ENCODE measurements around the gene DDX59.

DDX59 gene

DNA sequence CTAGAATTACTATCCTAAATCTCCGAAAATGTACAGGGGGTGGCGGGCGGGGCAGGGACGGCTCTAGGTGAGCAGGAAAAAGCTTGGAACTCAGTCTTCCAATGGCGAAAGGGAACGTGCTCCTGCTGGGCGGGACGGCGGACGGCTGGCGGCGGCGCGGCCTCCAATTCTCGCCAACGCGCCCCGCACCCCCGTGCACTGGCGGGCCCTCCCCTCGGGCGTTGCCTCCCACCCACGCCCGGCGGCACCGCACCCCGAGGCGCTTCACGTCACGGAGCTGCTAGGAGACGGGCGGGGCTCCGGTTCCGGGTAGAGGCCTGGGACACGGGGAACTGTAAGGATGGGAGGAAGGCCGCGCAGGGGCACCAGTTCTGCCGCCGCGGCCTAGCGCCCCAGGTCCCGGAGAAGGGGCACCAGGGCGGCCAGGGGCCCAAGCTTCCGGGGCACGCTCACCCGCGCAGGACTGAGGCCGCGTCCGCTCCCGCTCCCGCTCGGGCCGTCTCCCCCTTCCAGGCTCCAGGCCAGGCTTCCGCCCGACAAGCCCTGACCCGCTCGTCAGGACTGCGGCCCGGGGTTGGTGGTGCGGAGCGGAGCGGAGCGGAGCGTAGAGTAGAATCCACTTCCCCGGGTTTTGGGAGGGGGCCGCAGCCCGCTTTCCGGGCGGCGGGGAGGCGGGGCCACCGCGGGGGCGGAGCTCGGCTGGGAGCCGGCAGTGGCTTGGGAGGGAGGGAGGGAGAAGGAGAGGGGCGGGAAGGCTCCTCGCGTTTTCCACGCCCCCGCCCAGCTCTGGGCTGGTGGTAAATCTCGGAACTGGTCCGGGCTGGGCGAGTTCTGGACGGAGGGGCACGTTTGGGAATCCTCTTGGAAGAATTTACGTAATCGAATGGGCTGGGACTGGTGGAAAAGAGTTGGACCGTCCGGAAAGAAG lies at the start of gene DDX59:
DDX59 (minus strand) TSS at position 594 of the 928 bp plus-strand sequence. CDS start 3,167 bp downstream, outside the sequence.
- peak; percentile 98 for DNase-seq

DNA sequence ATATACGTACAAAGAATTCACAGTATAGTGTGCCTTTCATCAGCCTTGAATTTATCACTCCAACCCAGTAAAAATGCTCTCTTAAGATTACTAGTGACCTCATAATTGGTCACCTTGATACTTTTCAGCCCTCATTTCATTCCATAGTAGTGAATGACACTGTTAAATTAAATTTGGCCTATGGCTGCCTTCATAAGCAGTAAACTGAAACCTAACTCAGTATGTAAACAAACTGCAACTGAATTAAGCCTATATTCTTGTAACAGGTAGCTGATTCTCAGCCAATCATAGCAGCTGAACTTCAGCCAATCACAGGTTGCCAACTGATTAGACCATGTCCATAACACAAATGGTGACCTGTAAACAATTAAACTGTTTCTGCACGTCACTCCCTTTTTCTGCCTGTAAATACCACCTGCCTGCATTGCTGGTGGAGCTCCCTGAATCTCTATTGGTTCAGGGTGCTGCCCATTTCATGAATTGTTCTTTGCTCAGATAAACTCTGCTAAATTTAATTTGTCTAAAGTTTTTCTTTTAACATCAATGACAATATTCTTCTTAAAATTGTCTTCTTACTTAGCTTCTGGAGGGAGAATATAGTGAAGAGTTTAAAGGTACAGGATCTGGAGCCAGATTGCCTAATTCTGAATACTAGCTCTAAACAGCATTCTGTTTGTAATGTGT lies 44.9 kb upstream of the DDX59 start:
- DNase-seq: no peak

DNA sequence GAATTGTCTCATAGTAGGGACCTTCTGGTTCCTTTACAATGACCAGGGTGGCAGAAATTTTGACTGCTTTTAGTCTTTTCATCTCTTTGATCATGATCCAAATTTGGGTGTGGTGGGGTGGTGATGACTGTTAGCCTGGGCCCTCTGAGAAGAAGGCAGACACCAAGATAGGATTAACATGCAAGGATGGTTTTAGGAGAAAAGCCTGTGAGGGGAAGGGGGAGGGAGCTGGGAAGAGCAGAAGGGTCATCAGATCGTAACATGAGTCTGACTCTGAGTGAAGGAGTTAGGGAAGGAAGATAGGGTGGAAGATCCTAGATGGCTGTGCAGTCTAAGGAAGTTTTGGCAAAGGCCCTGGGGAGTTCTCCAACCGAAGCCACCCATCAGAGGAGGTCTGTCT lies 40.5 kb upstream of the DDX59 start:
- no peak for DNase-seq

DNA sequence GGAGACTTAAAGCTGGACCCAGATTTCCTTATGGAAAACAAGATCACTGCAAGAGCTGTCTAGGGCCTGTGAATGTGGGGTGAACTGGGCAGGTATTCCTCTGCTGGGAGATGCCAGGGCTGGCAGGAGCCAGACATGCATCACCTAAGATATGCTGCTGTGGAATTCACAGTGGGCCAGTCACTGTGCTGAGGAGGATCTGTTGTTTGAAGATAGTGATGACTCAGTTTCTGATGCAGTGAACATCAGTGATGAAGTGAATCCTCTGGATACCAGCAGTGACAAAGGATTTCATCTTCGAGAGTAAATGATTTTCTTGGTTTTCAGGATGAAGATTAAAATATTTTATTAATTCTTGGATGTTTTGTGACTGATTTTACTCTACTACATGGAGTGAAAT lies 39.1 kb upstream of the DDX59 start:
- DNase-seq: no peak

DNA sequence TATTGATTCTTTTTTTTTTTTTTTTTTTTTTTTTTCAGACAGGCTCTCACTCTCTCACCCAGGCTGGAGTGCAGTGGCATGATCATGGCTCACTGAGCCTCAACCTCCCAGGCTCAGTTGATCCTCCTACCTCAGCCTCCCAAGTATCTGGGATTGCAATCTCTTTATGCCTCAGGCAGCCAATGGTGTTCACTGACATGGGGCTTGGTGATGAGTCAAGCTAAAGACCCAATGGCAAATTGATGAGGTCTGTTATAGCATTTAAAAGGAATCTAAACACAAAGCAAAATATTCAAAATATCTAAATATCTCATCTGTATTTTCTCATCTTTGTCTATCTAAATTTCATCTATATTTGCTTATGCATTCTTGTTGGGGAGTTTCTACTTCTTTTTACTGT lies 38.5 kb upstream of the DDX59 start:
- DNase-seq: no peak

DNA sequence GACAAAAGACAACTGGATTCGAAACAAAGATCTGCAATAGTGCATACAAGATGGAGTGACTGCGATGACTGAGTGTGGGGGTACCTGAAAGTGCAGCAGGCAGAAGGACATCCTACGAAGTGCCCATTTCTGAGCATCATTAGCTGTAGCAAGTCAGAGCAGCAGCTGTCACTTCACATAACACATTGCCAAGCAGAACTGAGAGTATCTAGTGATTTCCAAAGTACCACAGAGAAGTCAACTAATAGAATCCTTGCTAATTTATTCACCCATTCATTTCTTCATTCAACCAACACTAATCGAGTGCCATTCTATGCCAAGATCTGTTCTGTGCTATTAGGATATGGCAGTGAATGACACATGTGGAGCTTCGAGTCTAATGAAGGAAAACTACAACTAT lies 37.4 kb upstream of the DDX59 start:
- DNase-seq: no peak

DNA sequence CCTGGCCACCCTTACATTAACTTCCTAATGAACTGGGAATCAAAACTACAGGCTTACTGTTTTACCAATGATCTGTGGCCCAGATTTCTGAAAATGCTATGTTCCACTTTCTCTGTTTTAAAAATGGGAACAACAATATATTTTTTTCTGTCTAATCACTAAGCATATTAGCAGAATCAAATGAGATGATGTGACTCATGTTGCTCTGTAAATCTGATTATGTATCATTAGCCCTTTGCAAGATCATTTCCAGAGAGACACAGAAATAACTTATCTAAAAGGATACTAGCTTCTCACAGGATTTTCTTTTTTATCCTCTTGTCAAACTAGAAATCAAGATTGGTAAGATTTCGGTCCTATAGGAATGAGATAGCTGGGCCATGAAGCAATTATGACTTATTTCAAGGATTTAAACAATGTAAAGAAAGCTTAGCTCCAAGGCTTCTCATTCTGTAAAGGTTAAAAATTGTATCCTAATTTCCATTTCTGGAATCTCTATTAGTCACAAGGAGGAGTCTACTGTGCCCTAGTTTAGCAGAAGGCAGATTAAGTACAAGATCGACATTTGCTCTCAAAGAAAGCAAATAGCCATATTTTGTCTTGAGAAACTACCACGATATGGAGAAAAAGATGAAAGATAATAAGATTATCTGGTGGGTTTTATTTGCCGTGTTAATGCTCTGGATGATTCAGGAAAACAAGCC lies 36.6 kb upstream of the DDX59 start:
- DNase-seq: no peak

DNA sequence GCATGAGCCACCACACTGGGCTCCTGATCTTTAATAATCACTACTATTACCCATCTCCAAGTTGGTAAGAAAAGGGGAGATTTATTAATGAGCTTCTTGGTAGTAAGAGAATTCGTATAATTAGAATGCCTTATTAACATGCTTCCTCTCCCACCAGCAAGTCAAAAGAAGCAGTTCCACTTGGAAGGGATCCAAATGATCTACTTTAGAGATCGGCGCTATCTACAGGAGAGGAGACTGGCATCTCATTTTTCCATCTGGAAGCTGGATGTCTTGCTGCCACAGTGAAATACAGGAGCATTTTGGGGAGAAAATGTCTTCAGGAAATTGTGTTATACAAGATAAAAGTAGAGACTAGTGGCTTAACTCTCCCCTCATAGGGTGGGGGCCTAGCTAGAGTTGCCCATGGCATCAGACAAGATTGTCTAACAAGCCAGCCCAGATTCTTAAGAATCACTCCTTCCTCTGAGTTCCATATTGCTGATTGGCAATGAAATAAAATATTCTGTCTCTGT lies 35.3 kb upstream of the DDX59 start:
- no peak for DNase-seq

DNA sequence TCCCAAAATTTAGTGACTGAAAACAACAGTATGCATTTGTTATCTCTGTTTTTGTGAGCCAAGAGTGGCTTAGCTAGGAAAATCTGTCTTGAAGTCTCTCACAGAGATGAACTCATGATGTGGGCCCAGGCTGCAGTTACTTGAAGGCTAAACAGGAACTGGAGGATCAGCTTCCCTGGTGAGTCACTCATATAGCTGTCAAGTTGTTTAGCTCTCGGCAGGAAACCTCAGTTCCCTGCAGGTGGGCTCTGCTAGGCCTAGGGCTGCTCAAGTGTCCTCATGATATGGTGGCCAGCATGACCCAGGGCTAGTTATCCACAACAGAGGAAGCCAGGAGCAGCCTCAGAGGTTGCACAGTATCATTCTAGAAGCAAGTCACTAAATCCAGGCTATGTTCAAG lies 30.2 kb upstream of the DDX59 start:
- no peak for DNase-seq

DNA sequence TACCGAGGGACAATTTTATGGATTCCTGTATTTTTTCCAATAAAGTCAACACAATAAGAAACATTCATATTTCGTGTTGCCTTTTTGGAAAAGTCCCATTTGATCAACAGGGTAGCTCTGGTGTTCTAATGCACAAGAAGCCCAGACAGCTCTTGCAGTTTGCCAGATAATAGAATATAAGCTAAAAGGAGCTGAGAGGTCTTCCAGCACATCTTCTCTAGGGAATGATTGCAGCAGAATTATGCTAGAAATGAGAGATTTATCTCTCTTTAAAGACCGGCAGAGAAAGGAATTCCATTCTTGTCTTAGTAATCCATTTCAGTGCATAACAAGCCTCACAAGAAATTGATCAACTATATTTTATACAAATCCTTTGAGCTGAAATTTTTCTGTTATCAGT lies 25.0 kb upstream of the DDX59 start:
- DNase-seq: no peak

DNA sequence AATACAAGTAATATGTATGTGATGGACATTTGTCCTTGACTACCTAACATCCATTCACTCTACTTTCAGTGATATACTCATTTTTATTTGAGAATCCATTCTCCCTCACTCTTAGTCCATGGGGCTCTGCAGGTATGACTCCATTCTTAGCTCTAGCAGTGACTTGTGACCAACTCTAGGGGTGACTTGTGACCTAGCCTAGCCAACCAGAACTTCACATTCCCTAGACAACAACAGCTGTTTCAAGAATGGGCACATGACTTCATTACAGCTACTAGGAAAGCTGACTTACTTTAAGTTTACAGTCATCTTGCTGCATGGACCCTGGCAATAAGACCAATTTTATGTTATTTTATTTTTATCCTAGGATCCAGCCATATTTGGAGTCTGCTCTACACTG lies 23.6 kb upstream of the DDX59 start:
- DNase-seq: no peak

DNA sequence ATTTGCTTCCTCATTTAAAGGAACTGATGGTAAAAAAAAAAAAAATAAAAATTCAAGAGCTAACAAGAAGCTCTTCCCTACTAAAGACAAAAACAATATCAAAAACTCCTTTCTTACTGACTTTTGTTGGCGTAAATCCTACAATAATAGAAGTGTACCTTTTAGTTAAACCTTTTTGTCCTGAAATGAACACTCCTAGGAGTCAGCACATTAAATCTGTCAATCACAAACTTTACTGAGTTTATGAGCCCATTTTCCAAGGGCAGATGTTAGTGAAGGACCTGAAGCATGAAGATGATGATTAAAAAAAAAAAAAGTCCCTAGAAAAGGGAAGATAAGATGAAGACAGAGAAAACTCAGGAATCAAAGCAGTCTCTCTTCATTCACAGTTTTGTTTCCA lies 22.6 kb upstream of the DDX59 start:
- DNase-seq: no peak

DNA sequence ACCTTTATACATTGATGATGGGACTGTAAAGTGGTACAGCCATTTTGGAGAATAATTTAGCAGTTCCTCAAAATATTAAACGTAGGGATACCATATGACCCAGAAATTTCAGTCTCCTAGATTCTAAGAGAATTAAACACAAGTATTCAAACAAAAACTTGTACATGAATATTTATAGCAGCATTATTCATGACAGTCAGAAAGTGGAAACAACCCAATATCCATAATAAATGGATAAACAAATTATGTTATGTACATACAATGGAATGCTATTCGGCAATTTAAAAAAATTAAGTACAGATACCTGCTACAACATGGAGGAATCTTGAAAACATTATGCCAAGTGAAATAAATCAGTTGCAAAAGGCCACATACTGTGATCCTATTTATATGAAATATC lies 16.9 kb upstream of the DDX59 start:
- DNase-seq: no peak

DNA sequence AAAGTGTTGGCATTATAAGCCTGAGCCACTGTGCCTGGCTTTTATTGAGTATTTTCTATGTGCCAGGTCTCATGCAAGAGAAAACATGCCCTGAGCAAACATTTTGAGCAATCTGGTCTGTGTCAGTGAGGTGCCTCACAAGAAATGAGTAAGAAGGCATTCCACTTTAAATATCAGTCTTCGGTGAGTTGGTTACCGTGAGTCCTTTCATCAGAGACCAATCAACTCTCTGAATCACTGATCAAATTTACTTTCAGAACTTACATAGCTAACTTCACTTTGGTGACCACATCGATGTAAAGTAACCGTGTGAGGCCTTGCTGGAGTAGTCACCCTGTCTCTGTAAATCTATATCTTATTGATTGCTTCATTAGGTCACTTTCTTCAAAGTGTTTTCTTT lies 14.3 kb upstream of the DDX59 start:
- DNase-seq: no peak

DNA sequence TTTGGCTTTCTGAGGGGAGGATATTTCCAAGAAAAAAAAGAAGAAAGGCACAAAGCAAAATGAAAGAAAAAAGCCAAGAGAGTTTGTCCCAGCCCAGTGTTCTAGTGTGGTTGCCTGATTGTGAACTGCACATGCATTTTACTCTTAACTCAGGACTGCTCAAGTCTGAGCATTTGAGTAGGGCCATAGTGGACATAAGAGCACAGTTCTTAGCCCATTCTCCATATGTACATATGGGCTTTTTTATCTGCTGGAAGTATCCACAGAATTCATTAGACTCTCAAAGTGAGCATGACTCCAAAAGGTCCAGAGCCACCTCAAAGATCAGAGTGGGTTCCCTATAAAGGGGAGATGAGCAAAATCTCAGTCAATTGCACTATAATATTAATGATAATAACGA lies 13.6 kb upstream of the DDX59 start:
- no peak for DNase-seq

DNA sequence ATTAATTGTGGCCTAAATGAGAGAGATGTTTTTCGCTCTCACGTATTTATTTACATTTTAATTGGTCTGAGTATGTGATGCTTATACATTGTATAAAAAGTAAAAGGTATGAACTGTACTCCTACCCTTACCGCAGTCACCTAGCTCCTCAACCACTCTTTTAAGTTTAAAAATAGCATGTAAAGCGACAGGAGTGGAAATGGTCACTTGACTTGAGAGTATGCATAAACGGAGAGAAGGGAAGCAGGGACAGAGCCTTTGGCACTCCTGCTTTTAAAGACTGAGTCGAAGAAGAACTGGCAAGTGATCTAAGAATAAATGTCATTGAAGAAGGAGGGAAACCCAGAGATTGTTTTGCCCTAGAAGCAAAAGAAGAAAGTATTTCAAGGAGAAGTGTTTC lies 11.5 kb upstream of the DDX59 start:
- DNase-seq: no peak

DNA sequence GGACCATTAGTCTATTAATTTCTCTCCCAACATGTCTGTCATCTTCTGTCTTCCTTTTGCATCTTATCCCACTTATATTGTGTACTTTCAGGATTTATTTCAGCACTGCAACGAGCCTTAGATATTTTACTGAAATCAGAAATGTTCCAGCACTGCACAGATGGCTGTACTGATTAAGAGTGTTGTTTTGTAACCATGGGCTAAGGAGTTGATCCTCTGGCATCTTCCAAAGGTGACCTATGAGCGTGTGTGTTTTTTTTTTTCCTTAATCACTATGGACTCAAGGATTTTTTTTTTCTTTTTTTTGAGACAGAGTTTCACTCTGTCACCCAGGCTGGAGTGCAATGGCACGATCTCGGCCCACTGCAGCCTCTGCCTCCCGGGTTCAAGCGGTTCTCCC lies 7.1 kb upstream of the DDX59 start:
- no peak for DNase-seq

DNA sequence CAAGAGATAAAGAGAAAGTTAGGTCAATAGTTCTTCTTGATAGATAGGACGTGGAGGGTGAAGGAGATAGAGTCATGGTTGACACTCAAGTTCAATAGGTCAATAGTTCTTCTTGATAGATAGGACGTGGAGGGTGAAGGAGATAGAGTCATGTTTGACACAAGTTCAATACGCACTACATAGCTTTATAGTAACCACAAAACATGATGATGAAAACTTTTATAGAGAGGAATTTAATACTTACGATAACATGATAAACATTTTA lies 5.8 kb upstream of the DDX59 start:
- no peak for DNase-seq

DNA sequence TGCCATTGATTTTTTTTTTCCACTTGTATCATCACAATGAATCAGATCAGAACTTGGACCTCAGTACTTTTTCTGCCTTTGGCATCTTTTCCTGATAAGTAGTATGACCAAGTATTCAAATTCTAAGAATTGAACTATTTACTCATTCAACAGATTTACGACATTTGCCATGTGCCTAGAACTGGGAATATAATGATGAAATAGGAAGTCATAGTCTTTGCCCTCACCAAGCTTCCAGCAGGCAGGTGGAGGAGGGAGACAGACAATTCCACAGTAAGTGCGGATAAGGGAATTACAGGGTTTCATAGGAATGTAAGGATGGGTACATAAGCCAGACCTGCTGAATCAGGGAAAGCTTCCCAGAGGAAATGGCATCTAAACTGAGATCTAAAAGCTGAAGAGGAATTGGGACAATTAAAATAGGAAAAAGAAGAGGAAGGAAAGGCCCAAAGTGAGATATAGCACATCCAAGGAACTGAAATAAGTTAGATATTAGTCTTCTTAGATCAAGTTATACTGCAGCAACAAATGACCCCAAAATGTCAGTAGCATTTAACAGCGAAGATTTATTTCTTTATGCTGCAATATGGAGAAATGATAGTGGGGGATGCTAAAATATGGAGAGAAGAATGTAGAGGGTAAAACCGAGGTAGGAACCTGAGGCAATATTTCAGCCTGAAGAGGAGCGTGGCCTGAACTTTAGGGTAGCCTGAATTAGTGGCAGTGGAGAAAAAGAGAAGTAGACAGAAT lies 5.3 kb upstream of the DDX59 start:
- DNase-seq: no peak

DNA sequence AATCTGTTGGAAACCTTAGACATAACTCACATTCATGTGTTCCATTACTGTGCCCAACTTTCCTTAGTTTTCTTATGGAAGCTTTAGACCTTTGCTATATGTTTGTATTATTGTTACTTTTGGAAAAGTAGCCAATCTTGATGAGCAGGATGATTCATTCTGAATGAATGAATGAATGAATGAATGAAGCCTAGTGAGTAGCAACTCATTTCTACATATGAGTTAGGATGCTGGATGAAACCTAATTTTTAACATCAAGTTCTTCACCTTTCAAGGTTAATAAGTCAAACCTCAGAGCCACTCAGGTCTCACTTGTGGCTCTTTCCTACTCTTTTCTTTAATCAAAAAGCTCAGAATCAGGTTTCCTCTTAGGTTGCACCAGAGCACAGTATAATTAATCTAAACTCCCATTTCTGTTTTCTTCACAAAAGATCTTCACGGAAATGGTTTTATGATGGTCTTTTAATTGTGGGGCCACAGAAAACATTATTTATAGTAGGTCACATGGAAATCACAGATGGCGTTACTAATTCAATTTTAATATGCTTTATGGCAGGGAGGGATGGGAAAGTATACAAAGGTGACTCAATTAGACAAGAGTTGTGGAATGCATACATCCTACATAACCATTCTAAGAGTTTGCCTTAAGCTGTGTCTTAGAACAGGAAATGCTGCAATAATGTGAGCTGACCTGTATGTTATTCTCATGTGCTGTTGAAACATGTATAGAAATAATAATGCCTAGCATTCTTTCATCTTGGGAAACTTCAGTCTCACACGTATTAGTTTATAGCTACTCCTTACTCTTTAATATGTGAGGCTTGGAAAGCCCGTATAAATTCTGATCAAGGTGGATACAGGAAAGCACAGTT lies 4.5 kb upstream of the DDX59 start:
- no peak for DNase-seq

DNA sequence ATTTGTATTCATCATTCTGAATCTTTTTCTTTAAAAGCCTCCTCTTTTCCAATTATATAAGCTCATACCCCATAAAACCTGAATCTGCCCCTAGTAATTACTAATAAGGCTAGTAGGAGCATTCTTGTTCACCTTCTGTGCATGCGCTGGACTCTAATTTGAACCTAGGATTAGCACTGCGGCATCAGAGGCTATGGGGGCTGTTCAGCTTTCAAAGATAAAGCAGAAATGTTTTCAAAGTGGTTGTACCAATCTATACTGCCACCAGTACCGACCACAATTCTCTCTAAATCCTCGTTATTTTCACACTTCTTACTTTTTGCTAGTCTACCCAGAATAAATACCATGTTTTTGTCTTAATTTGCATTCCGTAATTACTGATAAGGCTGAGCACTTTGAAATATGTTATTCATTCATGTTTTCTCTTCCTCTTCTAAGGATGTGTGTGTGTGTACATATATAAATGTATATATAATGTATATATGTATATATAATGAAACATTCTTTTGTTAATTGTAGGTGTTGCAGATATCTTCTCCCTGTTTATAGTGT lies 1.6 kb upstream of the DDX59 start:
- DNase-seq: no peak

All from right forelimb (tissue), 1 donor.